ENCODE measurements around the gene TMEM156.

GRCh38 chr4:38979081-38979480, 53.1 kb downstream of the TMEM156 start:
- TF ChIP-seq CTCF (IDR thresholded peaks at IDR 0.05): no peak
- no peak for TF ChIP-seq POLR2A (IDR thresholded peaks at IDR 0.05)

Data from esophagus squamous epithelium (tissue), 4 donors.